8988T (cell line): ENCODE results near the gene PYM1.
"Not testable (repeated sequence)": the region's sequence is repeated elsewhere in the genome, so short reads cannot be mapped to it uniquely, and the experiment has no call there.

Experiments
- DNase-seq: peaks from one replicate; pipeline ENCODE4 v3.0.0; 2011

Gene PYM1

DNA sequence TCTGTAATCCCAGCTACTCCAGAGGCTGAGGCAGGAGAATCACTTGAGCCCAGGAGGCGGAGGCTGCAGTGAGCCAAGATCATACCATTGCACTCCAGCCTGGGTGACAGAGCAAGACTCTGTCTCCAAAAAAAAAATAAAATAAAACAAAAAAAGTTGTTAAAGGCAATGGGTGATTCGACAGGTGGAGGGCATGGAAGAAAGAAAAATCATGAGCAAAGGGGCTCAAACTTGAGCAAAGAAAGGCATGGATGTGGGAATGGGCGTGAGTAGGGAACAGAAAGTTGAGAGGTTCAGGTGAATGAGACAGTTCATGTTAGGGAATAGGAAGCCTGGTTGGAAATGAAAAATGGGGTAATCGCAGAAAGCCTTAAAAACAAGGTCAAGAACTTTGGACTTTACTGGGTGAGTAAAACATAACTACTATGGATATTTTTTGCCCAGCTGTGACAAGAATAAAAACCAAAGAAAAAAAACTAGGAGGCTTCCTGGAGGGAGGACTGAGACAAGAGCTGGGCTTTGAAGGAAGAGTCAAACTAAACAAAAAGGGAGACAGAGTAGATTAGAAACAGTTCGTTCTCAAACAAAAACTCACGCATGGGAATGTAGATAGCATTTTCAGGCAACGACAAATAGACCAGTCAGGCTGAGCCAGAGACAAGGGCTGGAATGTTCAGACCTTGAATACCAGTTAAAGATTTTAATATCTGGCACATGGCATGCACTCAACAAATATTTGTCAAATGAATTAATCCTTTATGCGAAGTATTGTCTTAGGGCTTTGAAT, 18.8 kb downstream of the PYM1 start:
- DNase-seq, result no peak

GRCh38 chr12:55906056-55906455, 21.6 kb downstream of the PYM1 start:
- DNase-seq, result no peak

DNA sequence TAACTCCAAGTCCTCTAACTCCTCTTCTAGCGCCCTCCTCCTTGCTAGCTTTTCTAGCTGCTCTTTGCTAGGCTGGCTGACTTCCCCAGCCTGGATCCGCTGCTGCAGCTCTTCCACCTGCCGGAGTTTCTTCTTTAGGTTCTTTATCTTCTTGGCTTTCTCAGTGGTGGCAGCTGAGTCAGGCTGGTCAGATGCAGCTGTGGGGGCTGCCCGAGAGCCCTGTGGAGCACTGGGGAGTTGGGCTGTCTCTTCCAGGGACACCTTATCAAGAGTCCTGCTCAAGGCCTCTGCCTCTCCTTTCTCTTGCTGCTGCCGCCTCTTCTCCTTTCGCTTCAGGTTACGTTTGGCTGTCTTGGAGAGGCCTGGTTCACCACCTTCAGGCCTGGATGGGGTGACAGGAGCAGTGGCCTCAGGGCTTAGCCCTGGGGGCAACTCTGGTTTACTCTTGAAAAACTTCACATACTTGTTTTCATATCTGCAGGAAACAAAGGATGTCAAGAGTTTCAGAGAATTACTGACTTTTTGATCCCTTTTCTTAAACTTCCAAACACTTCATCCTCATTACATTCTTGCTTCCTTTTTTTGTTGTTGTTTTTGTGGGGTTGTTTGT, 25.7 kb downstream of the PYM1 start:
- DNase-seq, result no peak

- no peak for DNase-seq
These were observed 28.6 kb downstream of the PYM1 start for GRCh38 chr12:55899082-55899481.

DNA sequence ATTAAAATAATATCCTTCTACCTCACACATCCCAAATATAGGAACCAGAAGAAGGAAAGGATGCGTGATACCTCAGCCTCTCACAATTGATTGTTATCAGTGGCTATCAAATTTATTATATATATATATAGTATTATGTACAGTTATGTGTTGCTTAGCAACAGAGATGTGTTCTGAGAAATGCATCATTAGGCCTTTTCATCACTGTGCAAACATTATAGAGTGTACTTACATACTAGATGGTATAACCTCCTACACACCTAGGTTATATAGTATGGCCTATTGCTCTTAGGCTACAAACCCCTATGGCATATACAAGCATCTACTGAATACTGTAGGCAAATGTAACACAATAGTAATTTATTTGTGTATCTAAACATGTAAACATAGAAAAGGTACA, 34.0 kb downstream of the PYM1 start:
- no peak for DNase-seq

GRCh38 chr12:55891310-55891709, 36.4 kb downstream of the PYM1 start:
- no peak for DNase-seq

- DNase-seq, result no peak
These were observed 42.6 kb downstream of the PYM1 start for GRCh38 chr12:55885113-55885512.

DNA sequence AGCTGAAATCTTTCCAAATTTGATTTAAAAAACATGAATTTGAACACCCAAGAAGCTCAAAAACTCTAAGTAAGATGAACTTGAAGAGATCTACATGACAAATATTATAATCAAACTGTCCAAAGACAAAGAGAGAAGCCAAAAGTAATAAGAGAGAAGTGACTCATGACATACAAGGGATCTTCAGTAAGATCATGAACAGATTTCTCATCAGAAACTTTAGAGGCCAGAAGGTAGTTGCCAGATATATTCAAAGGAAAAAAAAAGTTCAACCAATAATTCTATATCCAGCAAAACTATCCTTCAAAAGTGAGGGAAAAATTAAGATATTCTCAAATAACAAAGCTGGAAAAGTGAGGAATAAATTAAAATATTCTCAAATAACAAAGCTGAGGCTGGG, 49.9 kb downstream of the PYM1 start:
- no peak for DNase-seq

DNA sequence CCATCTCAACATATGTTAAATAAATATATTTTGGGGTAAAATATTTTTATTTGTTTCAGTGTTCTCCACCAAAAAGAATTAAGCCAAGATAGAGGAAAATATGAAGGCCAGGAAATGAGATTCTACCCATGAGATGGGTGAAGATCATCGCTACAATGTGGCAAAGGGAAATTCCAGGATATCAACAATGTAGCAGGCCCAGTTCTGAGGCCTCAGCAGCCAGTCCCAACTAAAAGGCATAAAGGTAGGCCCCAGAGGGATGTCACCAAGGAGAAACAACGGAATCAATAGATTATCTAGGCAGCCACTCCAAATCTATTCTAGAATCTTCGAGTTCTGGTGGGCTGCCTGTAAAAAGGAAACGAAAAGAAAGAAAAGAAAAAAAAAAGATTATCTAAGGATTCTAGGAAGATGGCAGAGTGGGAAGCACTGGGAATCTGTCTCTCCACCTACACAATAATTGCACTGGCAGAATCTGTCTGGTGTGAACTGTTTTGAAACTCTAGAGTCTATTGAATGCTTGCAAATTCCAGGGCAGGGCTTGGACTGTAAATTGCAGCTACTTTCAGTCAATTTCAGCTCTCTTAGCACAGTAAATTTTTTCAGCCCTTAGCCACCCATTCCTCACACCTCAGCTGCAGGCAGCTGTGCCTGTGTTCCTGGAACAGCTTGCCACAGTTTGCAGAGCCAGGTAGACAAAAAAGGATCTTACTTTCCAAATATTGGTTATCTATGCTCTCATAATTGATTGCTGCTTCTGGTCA, 51.8 kb downstream of the PYM1 start:
- DNase-seq, result no peak

DNA sequence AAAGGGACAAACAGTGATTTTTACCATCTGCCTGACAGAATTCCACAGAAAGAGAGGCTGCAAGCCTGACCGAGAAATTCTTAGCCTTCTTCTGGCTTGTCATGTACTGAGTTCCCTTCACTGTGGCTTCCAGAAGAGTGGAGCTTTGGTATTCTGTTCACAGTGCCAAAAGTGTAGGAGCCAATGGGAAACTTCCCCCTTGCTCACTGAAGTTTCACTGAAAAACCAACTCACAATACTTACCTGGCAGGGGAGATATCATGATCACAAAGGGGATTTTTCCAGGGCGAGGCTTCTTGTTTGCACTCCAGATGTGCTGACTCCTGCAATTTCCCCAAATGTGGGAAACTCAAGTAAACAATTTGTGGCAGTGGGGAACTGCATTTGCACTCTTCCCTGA, 53.3 kb downstream of the PYM1 start:
- no peak for DNase-seq

- DNase-seq, result not testable (repeated sequence)
These were observed 61.2 kb downstream of the PYM1 start for GRCh38 chr12:55866454-55867004.

DNA sequence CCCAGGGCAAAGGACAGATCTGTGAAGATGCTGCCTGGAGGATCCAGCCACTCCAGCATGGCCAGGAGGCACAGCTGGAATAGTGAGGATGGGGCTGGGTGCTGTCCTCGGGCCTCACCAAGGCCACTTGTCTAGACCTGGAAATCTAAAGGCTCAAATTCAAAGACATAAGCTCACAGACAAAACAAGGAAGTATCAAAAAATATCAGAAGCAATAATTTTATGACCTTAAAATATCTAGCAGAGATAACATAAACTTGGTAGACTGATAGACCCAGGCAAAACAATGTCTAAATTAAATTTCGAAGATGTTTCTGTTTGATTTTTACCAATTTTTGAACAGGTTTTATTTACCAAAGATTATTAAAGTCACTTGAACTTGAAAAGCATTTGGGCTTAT, 62.4 kb downstream of the PYM1 start:
- no peak for DNase-seq

DNA sequence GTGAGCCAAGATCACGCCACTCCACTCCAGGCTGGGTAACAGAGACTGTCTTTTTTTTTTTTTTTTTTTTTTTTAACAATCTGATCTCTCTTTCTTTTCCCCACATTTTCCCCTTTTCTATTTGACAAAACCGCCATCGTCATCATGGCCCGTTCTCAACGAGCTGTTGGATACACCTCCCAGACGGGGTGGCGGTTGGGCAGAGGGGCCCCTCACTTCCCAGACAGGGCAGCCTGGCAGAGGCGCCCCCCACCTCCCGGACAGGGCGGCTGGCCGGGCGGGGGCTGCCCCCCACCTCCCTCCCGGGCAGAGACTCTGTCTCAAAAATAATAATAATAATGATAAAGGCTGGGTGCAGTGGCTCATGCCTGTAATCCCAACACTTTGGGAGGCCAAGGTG, 64.8 kb downstream of the PYM1 start:
- DNase-seq, result not testable (repeated sequence)

- no peak for DNase-seq
These were observed 65.4 kb downstream of the PYM1 start for GRCh38 chr12:55862286-55862685.

DNA sequence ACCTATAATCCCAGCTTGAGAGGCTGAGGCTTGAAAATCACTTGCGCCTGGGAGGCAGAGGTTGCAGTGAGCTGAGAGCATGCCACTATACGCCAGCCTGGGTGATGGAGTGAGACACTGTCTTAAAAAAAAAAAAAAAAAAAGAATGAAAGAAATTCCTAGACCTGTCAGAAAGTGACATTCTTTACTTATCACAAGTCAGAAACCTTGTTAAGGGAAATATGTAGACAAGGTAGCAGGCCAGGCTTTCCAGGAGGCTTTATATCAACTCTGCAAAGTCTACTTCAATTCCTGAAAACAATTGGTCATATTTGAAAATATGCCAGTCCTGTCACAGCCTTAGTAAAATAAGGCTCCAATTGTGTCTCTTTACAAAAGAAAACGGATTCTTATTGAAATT, 65.8 kb downstream of the PYM1 start:
- no peak for DNase-seq

DNA sequence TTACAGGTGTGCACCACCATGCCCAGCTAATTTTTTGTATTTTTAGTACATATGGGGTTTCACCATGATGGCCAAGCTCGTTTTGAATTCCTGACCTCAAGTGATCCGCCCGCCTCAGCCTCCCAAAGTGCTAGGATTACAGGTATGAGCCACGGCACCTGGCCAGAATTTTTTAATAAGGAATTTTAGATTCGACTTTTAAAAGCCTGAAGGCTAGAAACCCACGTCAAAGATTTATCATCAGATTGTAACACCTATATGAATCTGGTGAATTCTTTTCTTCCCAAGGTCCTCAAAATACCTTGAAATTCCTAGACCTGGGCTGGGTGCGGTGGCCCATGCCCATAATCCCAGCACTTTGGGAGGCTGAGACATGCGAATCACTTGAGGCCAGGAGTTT, 66.3 kb downstream of the PYM1 start:
- no peak for DNase-seq

- no peak for DNase-seq
These were observed 75.0 kb downstream of the PYM1 start for GRCh38 chr12:55852740-55853139.
